ENCODE data around the gene MMP11.

The MMP11 gene

DNA sequence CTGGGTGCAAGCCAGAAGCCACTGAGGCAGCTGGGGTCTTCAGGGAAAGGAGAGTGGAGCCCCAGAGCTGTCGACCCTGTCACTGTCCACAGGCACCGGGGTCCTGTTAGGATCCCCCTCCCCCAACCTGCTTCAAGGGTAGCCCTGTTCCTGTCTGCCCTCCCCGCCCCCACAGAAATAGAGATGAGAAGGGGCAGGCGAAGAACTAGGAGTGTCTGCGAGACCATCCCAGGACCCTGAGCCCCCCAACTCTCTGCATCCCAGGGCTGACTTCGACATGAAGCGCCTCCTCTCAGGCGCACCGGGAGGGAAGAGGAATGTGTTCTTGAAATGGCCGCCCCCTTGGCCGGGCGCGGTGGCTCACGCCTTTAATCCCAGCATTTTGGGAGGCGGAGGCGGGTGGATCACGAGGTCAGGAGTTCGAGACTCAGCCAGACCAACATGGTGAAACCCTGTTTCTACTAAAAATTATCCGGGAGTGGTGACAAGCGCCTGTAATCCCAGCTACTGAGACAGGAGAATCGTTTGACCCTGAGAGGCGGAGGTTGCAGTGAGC lies 21.1 kb upstream of the MMP11 start:
- Histone ChIP-seq H3K4me3 (peak overlapping the region; percentile 65 to 71), H3K27me3 (no peaks in the 10 kb centered on the region), H3K9me3 (no peaks in the 10 kb centered on the region), H3K36me3 (no peaks in the 10 kb centered on the region), H3K4me1 (peaks cover 0 to 29% (median 8%) of the 10 kb centered on the region in 4 donors), H3K27ac (peak overlapping the region; percentile 83 to 93)
- intact Hi-C loops (cut with DNase I; ENCODE audit: low total_unique reads), result loop anchor here (10.0 kb wide), 1 partner anchor 227 kb away; no protein-coding TSS in a partner anchor
- TF ChIP-seq, protein P1, sequence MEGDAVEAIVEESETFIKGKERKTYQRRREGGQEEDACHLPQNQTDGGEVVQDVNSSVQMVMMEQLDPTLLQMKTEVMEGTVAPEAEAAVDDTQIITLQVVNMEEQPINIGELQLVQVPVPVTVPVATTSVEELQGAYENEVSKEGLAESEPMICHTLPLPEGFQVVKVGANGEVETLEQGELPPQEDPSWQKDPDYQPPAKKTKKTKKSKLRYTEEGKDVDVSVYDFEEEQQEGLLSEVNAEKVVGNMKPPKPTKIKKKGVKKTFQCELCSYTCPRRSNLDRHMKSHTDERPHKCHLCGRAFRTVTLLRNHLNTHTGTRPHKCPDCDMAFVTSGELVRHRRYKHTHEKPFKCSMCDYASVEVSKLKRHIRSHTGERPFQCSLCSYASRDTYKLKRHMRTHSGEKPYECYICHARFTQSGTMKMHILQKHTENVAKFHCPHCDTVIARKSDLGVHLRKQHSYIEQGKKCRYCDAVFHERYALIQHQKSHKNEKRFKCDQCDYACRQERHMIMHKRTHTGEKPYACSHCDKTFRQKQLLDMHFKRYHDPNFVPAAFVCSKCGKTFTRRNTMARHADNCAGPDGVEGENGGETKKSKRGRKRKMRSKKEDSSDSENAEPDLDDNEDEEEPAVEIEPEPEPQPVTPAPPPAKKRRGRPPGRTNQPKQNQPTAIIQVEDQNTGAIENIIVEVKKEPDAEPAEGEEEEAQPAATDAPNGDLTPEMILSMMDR (IDR thresholded peaks at IDR 0.05), result no peak
- DNase-seq, result no peak

DNA sequence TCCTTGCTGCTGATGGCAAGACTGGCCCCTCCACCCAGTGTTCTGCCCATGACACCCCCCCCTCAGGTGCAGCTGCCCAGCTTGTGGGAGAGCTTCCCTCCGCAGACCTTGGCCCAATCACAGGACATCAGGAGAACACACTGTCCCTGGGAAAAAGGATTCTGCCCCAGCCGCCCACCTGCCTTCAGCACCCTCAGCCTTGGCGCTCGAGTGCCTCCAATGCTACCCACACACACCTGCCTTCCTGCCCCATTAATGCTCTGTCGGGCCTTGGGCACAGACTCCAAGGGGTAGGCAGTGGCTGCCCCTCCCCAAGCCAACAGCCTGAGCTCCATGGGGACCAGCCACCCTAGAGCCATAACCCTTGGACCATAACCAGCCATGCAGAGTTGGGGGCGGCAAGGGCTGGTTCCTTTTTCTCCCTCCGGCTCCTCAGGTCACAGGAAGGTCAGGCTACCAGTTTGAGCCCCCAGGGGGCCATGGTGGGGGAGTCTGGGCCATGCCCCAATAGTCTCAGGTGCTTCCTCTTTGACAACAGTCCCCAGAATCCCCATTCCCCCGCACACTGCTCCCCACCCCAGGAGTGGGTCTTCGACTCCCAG lies 20.5 kb upstream of the MMP11 start:
- no peaks in the 10 kb centered on the region for H3K27me3 ChIP-seq
- H3K4me3 ChIP-seq, result no peak overlapping the region
- TF ChIP-seq, protein P1 (IDR thresholded peaks at IDR 0.05), result no peak
- H3K9me3 ChIP-seq, result no peaks in the 10 kb centered on the region
- no peaks in the 10 kb centered on the region for H3K36me3 ChIP-seq
- H3K27ac ChIP-seq, result no peak overlapping the region
- H3K4me1 ChIP-seq, result peaks cover 0 to 29% (median 8%) of the 10 kb centered on the region in 4 donors
- no peak for DNase-seq
- intact Hi-C loops (cut with DNase I; ENCODE audit: low total_unique reads), result loop anchor here (10.0 kb wide), 1 partner anchor 227 kb away; no protein-coding TSS in a partner anchor

DNA sequence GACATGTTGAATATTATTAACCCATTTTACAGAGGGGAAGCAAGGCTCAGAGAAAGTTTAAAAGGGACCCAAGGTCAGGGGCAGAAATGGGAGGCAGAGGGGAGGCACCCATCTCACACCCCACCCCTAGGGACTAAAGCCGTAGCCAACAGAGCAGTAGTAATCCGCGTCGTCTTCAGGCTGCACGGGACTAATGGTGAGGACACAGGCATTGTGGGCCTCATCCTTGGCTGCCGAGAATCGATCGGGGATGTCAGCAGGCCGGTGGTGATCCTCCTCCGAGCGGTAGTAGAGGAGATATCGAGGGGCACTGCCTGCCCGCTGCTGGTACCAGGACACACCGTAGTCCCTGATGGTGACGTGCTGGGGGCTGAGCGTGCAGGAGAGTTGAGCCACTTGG lies 19.9 kb upstream of the MMP11 start:
- DNase-seq, result no peak
- Histone ChIP-seq H3K27me3 (no peaks in the 10 kb centered on the region), H3K27ac (no peak overlapping the region), H3K9me3 (no peaks in the 10 kb centered on the region), H3K4me1 (peaks cover 0 to 26% (median 8%) of the 10 kb centered on the region in 4 donors), H3K36me3 (no peaks in the 10 kb centered on the region), H3K4me3 (no peak overlapping the region)
- intact Hi-C loops (cut with DNase I; ENCODE audit: low total_unique reads), result loop anchor here (10.0 kb wide), 1 partner anchor 228 kb away; no protein-coding TSS in a partner anchor
- TF ChIP-seq, protein P1 (IDR thresholded peaks at IDR 0.05), result no peak

DNA sequence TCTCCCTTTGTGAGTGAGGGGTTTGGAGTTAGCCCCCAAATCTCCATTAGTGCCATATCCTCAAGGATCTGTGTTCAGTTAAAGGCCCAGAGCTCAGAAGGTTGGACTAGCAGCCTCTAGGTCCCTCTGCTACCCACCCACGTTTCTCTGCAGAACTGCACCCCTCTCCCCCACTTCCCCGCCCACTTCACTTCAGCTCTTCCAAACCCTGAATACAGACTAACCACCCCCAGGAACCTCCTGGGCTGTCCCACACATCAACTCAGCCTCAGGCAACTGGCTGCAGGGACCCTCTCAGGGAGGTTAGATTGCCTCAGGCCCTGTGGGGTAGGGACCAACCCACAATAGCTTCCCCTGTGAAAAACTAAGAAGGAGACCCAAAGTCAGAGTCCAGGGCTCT lies 19.3 kb upstream of the MMP11 start:
- H3K27me3 ChIP-seq, result no peaks in the 10 kb centered on the region
- no peak for DNase-seq
- peaks cover 0 to 22% (median 8%) of the 10 kb centered on the region in 4 donors for H3K4me1 ChIP-seq
- intact Hi-C loops (cut with DNase I; ENCODE audit: low total_unique reads), result loop anchor here (10.0 kb wide), 1 partner anchor 229 kb away; no protein-coding TSS in a partner anchor
- no peak overlapping the region for H3K27ac ChIP-seq
- no peaks in the 10 kb centered on the region for H3K36me3 ChIP-seq
- no peaks in the 10 kb centered on the region for H3K9me3 ChIP-seq
- TF ChIP-seq, protein P1 (IDR thresholded peaks at IDR 0.05), result no peak
- no peak overlapping the region for H3K4me3 ChIP-seq

DNA sequence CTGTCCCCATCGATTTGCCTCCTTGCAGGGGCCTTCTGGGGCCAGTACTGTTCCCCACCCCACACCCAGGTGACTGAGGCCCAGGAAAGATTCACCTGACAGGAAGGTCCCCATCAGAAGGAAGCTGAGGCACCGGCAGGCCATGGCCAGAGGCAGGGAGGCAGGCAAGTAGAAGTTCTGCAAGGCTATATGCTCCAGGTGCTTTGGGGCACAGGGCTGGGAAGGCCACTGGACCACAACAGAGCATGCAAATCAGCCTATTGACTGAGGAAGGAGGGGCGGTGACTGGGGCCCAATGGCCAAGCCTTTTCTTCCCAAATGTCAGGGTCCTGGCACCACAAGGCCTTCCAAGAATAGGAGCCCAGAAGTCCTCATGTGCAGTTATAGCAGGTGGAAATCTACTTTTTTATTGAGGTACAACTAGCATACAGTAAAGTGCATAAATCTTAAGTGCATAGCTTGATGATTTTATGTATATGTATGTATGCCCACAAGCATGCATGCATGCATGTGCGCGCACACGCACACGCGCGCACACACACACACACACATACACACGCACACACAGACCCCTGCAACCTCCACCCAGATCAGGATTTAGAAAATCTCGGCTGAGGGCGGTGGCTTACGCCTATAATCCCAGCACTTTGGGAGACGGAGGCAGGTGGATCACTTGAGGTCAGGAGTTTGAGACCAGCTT lies 18.3 kb upstream of the MMP11 start, which contains the start of gene VPREB3:
TSS of gene VPREB3 (minus strand) at position 206 of the 700 bp plus-strand sequence. CDS start at position 144, 62 bp downstream.
- Histone ChIP-seq H3K36me3 (no peaks in the 10 kb centered on the region), H3K4me1 (peaks cover 0 to 18% (median 8%) of the 10 kb centered on the region in 4 donors), H3K4me3 (no peak within 1 kb of the TSS), H3K27me3 (no peaks in the 10 kb centered on the region), H3K9me3 (no peaks in the 10 kb centered on the region), H3K27ac (no peak within 1 kb of the TSS)
- TF ChIP-seq, protein P1 (IDR thresholded peaks at IDR 0.05), result no peak
- intact Hi-C loops (cut with DNase I; ENCODE audit: low total_unique reads), result loop anchor here (10.0 kb wide), 1 partner anchor 230 kb away; no protein-coding TSS in a partner anchor
- no peak for DNase-seq
